C1 segment of cervical spinal cord (tissue), 14 donors: ENCODE data around the gene HOTAIR.

Source experiments
- DNase-seq, 14 donors: peaks; one replicate each; lab custom pipeline; 2025; lab: John Stamatoyannopoulos, UW

HOTAIR gene

GRCh38 chr12:53976172-53976822 is 1.5 kb upstream of the HOTAIR start:
- DNase-seq, result no peak

- DNase-seq, result no peak
Measured at GRCh38 chr12:53975479-53976152, 862 bp upstream of the HOTAIR start.

GRCh38 chr12:53975064-53975471 is 314 bp upstream of the HOTAIR start:
- no peak for DNase-seq

- no peak for DNase-seq
Measured at GRCh38 chr12:53973236-53974042, 1.3 kb downstream of the HOTAIR start.

- no peak for DNase-seq
Measured at GRCh38 chr12:53972722-53973235, 2.0 kb downstream of the HOTAIR start, which contains the start of gene HOXC11. Gene HOXC11, plus strand, starts transcription at chr12:53973126. Its CDS starts 116 bp downstream, at chr12:53973242.

- no peak for DNase-seq
Measured at GRCh38 chr12:53972152-53972702, 2.5 kb downstream of the HOTAIR start.

- DNase-seq, result no peak
Measured at GRCh38 chr12:53971686-53972085, 3.1 kb downstream of the HOTAIR start.

- no peak for DNase-seq
Measured at GRCh38 chr12:53971129-53971528, 3.6 kb downstream of the HOTAIR start.

- no peak for DNase-seq
Measured at GRCh38 chr12:53970451-53970850, 4.3 kb downstream of the HOTAIR start.

GRCh38 chr12:53969588-53970259 is 5.0 kb downstream of the HOTAIR start:
- DNase-seq, result no peak

GRCh38 chr12:53968214-53969127 is 6.3 kb downstream of the HOTAIR start:
- DNase-seq, result no peak

- no peak for DNase-seq
Measured at GRCh38 chr12:53967421-53967925, 7.3 kb downstream of the HOTAIR start.

- no peak for DNase-seq
Measured at GRCh38 chr12:53966385-53967133, 8.2 kb downstream of the HOTAIR start.

- no peak for DNase-seq
Measured at GRCh38 chr12:53966085-53966384, 8.7 kb downstream of the HOTAIR start.

- no peak for DNase-seq
Measured at GRCh38 chr12:53965281-53966084, 9.3 kb downstream of the HOTAIR start.

- DNase-seq, result no peak
Measured at GRCh38 chr12:53964315-53964713, 10.4 kb downstream of the HOTAIR start.

GRCh38 chr12:53963434-53964314 is 11.1 kb downstream of the HOTAIR start:
- DNase-seq, result no peak

- no peak for DNase-seq
Measured at GRCh38 chr12:53963005-53963404, 11.7 kb downstream of the HOTAIR start.
